HG03139 (cell line): ENCODE measurements around the gene MED14.

ENCODE experiments used
- ATAC-seq: cut with Tn5 transposase; IDR thresholded peaks from one replicate; pipeline ENCODE4 v1.9.1; 2021; ENCODE audit not compliant: unreplicated experiment

The MED14 gene

GRCh38 chrX:40729598-40730584 lies 5.5 kb downstream of the MED14 start:
- no peak for ATAC-seq

DNA sequence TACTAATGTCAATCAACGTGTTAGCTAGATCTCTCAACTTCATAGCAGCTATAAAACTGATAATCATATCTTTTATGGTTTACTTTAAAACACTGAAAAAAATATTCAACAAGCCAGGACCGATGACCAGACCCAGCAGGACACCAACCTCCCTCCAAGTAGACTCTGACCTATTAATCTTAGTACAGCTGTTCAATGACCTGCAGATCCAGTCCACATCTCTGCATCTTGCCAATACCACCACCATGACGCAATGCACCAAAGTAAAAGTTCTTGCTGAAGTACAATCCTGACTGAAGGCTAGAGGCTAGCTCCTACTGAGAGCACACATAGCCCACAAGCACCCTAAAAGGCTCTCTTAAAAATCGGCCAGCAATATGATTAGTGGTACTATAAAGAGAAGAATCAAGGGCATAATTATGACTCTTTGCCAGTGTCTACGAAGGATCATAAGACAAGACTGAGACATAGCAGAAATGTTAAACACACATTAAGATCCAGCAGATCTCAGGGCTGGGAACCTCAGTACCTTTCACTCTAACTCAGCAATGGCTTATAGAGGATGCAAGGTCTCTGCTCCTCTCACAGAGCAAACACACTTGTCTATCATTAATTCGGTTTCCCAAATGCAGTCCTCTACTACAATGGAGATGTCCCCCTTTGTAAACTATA lies 7.6 kb downstream of the MED14 start:
- no peak for ATAC-seq

DNA sequence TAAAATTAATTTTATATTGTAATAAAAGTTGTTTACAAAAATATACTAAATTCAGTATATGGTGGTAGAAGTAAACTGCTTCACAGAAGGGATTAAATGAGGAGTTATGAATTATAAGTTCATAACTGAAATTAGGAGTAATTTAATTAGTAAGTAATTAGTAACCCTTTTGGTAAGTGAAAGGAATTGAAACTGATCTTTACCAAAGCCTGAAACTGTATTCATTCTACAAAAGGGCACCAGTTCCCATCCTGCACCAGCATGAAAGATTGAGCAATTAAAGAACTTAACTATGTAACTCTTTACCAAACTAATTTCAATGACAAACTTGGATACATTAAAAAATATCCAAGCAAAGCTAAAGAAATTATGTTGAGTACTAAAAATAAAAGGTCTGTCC lies 8.2 kb downstream of the MED14 start:
- ATAC-seq: no peak

- no peak for ATAC-seq
Observed at GRCh38 chrX:40722930-40723329, 12.4 kb downstream of the MED14 start.

GRCh38 chrX:40721489-40722106 lies 13.7 kb downstream of the MED14 start:
- no peak for ATAC-seq

DNA sequence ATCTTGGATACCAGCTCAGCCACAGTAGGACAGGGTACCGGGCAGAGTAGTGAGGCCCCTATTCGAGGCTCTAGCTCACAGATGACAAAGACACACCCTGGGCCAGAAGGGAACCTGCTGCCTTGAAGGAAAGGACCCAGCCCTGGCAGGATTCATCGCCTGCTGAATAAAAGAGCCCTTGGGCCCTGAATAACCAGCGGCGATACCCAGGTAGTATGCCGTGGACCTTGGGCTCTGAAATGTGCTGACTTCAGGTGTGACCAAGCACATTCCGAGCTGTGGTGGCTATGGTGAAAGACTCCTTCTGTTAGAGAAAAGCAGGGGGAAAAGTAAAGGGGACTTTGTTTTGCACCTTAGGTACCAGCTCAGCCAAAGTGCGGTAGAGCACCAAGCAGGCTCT lies 14.6 kb downstream of the MED14 start:
- ATAC-seq: no peak

- no peak for ATAC-seq
Observed at GRCh38 chrX:40720339-40720738, 15.0 kb downstream of the MED14 start.

- no peak for ATAC-seq
Observed at GRCh38 chrX:40719731-40720130, 15.6 kb downstream of the MED14 start.

DNA sequence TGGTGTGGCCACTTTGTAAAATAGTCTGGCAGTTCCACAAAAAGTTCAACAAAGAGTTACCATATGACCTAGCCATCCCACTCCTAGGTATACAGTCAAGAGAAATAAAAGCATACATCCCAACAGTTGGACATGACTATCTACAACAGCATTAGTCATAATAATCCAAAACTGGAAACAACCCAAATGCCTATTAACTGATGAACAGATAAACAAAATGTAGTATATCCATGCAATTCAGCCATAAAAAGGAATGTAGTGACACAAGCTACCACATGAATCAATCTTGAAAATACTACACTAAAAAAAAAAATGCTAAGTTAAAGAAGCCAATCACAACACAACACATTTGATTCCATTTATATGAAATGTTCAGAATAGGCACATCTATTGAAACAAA lies 16.1 kb downstream of the MED14 start:
- no peak for ATAC-seq

GRCh38 chrX:40709395-40709794 lies 25.9 kb downstream of the MED14 start:
- ATAC-seq: no peak

- no peak for ATAC-seq
Observed at GRCh38 chrX:40705658-40706312, 29.6 kb downstream of the MED14 start.

- no peak for ATAC-seq
Observed at GRCh38 chrX:40700640-40701342, 34.6 kb downstream of the MED14 start.

DNA sequence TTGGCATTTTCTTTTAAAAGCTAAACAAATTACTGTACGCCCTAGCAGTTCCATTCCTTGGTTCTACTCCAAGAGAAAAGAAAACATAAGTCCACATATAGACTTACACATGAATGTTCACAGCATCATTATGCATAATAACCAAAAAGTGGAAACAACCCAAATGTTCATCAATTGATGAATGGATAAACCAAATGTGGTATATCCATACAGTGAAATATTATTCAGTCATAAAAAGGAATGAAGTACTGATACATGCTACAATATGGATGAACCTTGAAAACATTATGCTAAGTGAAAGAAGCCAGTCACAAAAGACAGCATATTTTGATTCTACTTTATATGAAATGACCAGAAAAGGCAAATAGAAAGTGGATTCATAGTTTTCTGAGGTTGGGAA lies 36.5 kb downstream of the MED14 start:
- no peak for ATAC-seq

DNA sequence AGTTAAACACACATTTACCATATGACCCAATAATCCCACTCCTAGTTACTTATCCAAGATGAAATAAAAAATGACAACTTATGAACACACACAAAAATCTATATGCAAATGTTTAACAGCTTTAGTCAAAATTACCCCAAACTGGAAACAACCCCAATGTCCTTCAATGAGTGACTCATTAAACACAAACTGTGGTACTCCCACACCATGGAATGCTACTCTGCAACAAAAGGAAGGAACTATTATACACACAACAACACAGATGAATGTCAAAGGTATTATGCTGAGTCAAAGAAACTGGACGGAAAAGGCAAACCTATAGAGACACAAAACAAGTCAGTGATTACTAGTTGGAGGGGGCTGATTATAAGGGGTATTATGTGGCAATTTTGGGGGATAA lies 40.5 kb downstream of the MED14 start:
- no peak for ATAC-seq

GRCh38 chrX:40688929-40689328 lies 46.4 kb downstream of the MED14 start:
- ATAC-seq: no peak

DNA sequence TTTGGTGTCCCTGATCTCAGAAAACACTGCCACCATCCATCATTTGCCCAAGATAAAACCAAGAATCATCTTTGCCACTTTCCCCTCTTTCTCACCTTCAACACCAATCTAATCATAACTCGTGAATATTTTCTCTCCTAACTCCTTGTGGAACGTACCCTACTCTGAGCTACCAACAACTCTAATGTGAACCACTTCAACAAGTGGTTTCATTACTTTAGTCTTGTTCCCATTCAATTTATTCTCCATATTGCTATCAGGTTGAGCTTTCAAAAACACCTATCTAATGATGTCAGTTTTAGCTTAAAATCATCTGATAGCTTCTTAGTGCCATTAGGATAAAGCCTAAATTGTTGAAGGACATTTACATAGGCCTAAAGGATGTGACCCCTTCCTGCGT lies 48.2 kb downstream of the MED14 start:
- no peak for ATAC-seq

GRCh38 chrX:40685362-40685918 lies 49.9 kb downstream of the MED14 start:
- ATAC-seq: no peak

GRCh38 chrX:40684092-40684491 lies 51.2 kb downstream of the MED14 start:
- no peak for ATAC-seq

DNA sequence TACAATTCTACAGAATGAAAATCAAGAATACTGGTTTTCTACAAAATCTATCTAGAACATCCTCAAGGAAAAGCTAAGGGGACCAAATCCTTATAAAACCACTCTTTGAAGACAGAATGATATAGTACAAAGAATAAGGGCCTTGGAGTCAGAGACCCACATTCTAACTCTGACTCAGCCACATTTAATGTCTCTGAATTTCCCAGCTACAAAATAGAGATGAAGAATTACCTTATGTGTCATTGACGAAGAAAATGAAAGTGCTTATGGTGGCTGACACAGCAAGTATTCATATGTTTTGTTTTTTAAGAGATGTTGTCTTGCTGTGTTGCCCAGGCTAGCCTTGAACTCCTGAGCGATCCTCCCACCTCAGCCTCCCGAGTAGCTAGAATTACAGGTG lies 52.1 kb downstream of the MED14 start:
- ATAC-seq: no peak

GRCh38 chrX:40671126-40671525 lies 64.2 kb downstream of the MED14 start:
- no peak for ATAC-seq
